IMR-90 (cell line): Measurements from ENCODE around the gene FAM89A. TPM values are rescaled to one million over a fixed set of nuclear protein-coding genes. Genes with fewer than 3 reads are reported as not detected.

ENCODE experiments used
- ATAC-seq: fragments of 200-7000 bp; cut with Tn5 transposase; 2 replicates; pipeline ENCODE4 v1.9.1; 2020; ENCODE audit warnings: low read depth, mild to moderate bottlenecking, moderate library complexity
- BruUV-seq: library from RNA; stranded (reverse); fragments of 400-500 nt; replicated peaks from 2 replicates; lab custom pipeline; 2021; lab: Mats Ljungman, UMichigan
- CTCF ChIA-PET: fragments of 300-600 bp; formaldehyde crosslinking; extraction: SDS; loops from one replicate; lab custom pipeline; 2021; ENCODE audit warnings: antibody characterized with exemption; lab: Yijun Ruan, JAX
- POLR2A ChIA-PET: fragments of 300-600 bp; sonication (Branson Sonifier 250); formaldehyde crosslinking; loops from one replicate; lab custom pipeline; 2022; ENCODE audit warnings: antibody characterized with exemption; ENCODE audit not compliant: unreplicated experiment; lab: Charles Lee
- DNase-seq: peaks from one replicate; pipeline ENCODE4 v3.0.0; 2013
- H2AFZ ChIP-seq: replicated peaks from 2 replicates; pipeline ENCODE3; 2013; ENCODE audit warnings: low read length, mild to moderate bottlenecking; ENCODE audit not compliant: poor library complexity
- H2AK5ac ChIP-seq: 2 replicates; pipeline ENCODE4 v1.6.1; 2013; ENCODE audit warnings: low read depth, low read length, inconsistent platforms
- H2AK9ac ChIP-seq: replicated peaks from 2 replicates; pipeline ENCODE3; 2013; ENCODE audit warnings: mild to moderate bottlenecking, low read depth, low read length, moderate library complexity; ENCODE audit not compliant: poor library complexity
- H2BK120ac ChIP-seq: 2 replicates; pipeline ENCODE4 v1.6.1; 2013; ENCODE audit warnings: low read depth, low read length, inconsistent platforms
- H2BK15ac ChIP-seq: 3 replicates; pipeline ENCODE4 v1.6.1; 2013; ENCODE audit warnings: low read depth, low read length, inconsistent platforms
- H2BK20ac ChIP-seq: 2 replicates; pipeline ENCODE4 v1.6.1; 2013; ENCODE audit warnings: low read depth, mild to moderate bottlenecking, inconsistent platforms, low read length, moderate library complexity
- H2BK5ac ChIP-seq: 2 replicates; pipeline ENCODE4 v1.6.1; 2013; ENCODE audit warnings: mild to moderate bottlenecking, low read depth, low read length, inconsistent platforms; ENCODE audit not compliant: poor library complexity, severe bottlenecking
- H3K14ac ChIP-seq: replicated peaks from 2 replicates; pipeline ENCODE4 v1.6.1; 2013; ENCODE audit warnings: low read depth, low read length, inconsistent platforms
- H3K18ac ChIP-seq: 2 replicates; pipeline ENCODE4 v1.6.1; 2013; ENCODE audit warnings: low read depth, low read length, control low read depth
- H3K23ac ChIP-seq: 2 replicates; pipeline ENCODE4 v1.6.1; 2013; ENCODE audit warnings: low read depth, low read length, inconsistent platforms
- H3K27ac ChIP-seq: 2 replicates; pipeline ENCODE4 v1.5.1; 2013; ENCODE audit warnings: mild to moderate bottlenecking, control low read depth, low read length; ENCODE audit not compliant: insufficient read depth
- H3K27me3 ChIP-seq: 2 replicates; pipeline ENCODE4 v1.6.1; 2013; ENCODE audit warnings: low read length; ENCODE audit not compliant: control insufficient read depth, insufficient read depth
- H3K36me3 ChIP-seq: 2 replicates; pipeline ENCODE4 v1.6.1; 2013; ENCODE audit warnings: low read length, mixed read lengths; ENCODE audit not compliant: control insufficient read depth, insufficient read depth
- H3K4ac ChIP-seq: 2 replicates; pipeline ENCODE4 v1.6.1; 2013; ENCODE audit warnings: low read depth, low read length, inconsistent platforms
- H3K4me1 ChIP-seq: 2 replicates; pipeline ENCODE4 v1.6.1; 2013; ENCODE audit warnings: low read length, mixed read lengths; ENCODE audit not compliant: control insufficient read depth, insufficient read depth
- H3K4me2 ChIP-seq: 2 replicates; pipeline ENCODE4 v1.6.1; 2013; ENCODE audit warnings: low read depth, mild to moderate bottlenecking, control low read depth, low read length, moderate library complexity
- H3K4me3 ChIP-seq: 2 replicates; pipeline ENCODE4 v1.5.1; 2013; ENCODE audit warnings: low read depth, mild to moderate bottlenecking, control low read depth, low read length, moderate library complexity; ENCODE audit not compliant: insufficient read depth
- H3K56ac ChIP-seq: 2 replicates; pipeline ENCODE4 v1.6.1; 2013; ENCODE audit warnings: low read length, inconsistent platforms; ENCODE audit not compliant: insufficient read depth; ENCODE audit errors: extremely low read depth
- H3K79me1 ChIP-seq, 2 experiments: 2 replicates each; pipeline ENCODE4 v1.6.1; 2013; ENCODE audit warnings: low read length in 2 of 2, inconsistent platforms in 1 of 2, low read depth in 1 of 2
- H3K9ac ChIP-seq: 2 replicates; pipeline ENCODE4 v1.6.1; 2013; ENCODE audit warnings: low read depth, low read length, control low read depth
- H3K9me1 ChIP-seq: 2 replicates; pipeline ENCODE4 v1.6.1; 2013; ENCODE audit warnings: low read length, inconsistent platforms; ENCODE audit not compliant: insufficient read depth
- H3K9me3 ChIP-seq: 2 replicates; pipeline ENCODE4 v1.6.1; 2013; ENCODE audit warnings: low read length; ENCODE audit not compliant: control insufficient read depth, insufficient read depth
- H4K20me1 ChIP-seq: 2 replicates; pipeline ENCODE4 v1.6.1; 2013; ENCODE audit warnings: low read length, inconsistent platforms; ENCODE audit not compliant: insufficient read depth
- H4K5ac ChIP-seq: 2 replicates; pipeline ENCODE4 v1.6.1; 2013; ENCODE audit warnings: mild to moderate bottlenecking, low read depth, low read length, control low read depth
- H4K8ac ChIP-seq, 2 experiments: 2 replicates each; pipeline ENCODE4 v1.6.1; 2013; ENCODE audit warnings: low read depth in 2 of 2, low read length in 2 of 2, control low read depth in 1 of 2, inconsistent platforms in 1 of 2
- H4K91ac ChIP-seq: 2 replicates; pipeline ENCODE4 v1.6.1; 2013; ENCODE audit warnings: low read depth, low read length, inconsistent platforms; ENCODE audit not compliant: insufficient read depth
- CEBPB ChIP-seq: IDR thresholded peaks from 2 replicates; pipeline ENCODE4 v1.6.1; 2012; ENCODE audit warnings: low read depth, low read length, improper control_type of control experiment
- MAFK ChIP-seq: IDR thresholded peaks from 2 replicates; pipeline ENCODE4 v1.6.1; 2012; ENCODE audit warnings: low read depth, low read length, improper control_type of control experiment
- POLR2A ChIP-seq: IDR thresholded peaks from 2 replicates; pipeline ENCODE4 v1.6.1; 2012; ENCODE audit warnings: mild to moderate bottlenecking, low read depth, low read length
- RAD21 ChIP-seq: IDR thresholded peaks from 2 replicates; pipeline ENCODE4 v1.6.1; 2012; ENCODE audit warnings: low read length, improper control_type of control experiment
- RFX5 ChIP-seq: IDR thresholded peaks from 2 replicates; pipeline ENCODE4 v1.8.0; 2012; ENCODE audit warnings: low read depth, mild to moderate bottlenecking, low read length, moderate library complexity
- SMC3 ChIP-seq: fragments of 150-350 bp; IDR thresholded peaks from 2 replicates; pipeline ENCODE4 v1.6.1; 2016; ENCODE audit warnings: low read depth, mild to moderate bottlenecking, antibody characterized with exemption, low read length, moderate library complexity
- USF2 ChIP-seq: fragments of 150-350 bp; IDR thresholded peaks from 2 replicates; pipeline ENCODE4 v1.6.1; 2017; ENCODE audit warnings: mild to moderate bottlenecking, antibody characterized with exemption, low read length, low read depth
- WGBS, 2 experiments: methylation state at CpG; one replicate each; pipeline versions ENCODE4 v1.1.5 to v1.1.7; 2013; ENCODE audit warnings: missing lambda C conversion rate in 2 of 2; ENCODE audit not compliant: insufficient read length in 1 of 2; ENCODE audit errors: extremely low coverage in 2 of 2; 5-methylcytosine and 5-hydroxymethylcytosine counted together
- dilution Hi-C: fragments of 300-500 bp; cut with HindIII; formaldehyde crosslinking; loops from one replicate; pipeline ENCODE4 v1.14.3; 2018; ENCODE audit warnings: low sequenced_read_pairs; ENCODE audit not compliant: unreplicated experiment
- in situ Hi-C: fragments of 300-500 bp; cut with MboI; formaldehyde crosslinking; loops from 3 replicates; pipeline ENCODE4 v1.14.3; 2019; ENCODE audit warnings: low sequenced_read_pairs, inconsistent platforms, mixed read lengths
- intact Hi-C: fragments of 100-400 bp; cut with micrococcal nuclease; formaldehyde crosslinking; loops from 2 replicates; pipeline ENCODE4 v1.10.0; 2022
- polyA plus RNA-seq, 3 experiments: library from polyadenylated mRNA; depleted of rRNA; stranded (reverse); fragments of >200 nt; gene quantifications; 2 replicates each; pipeline ENCODE4 v1.2.3, GENCODE V29; 2012; ENCODE audit warnings: low replicate concordance in 1 of 3
- total RNA-seq: library from RNA; depleted of rRNA; stranded (reverse); fragments of >200 nt; gene quantifications from 2 replicates; pipeline ENCODE4 v1.2.3, GENCODE V29; 2012

Gene FAM89A
- total and polyA plus RNA-seq, 2 of the 4 experiments (the other 2 are of a cell fraction) = 6.8 to 8.1 TPM

- ChIA-PET POLR2A (no interaction called here), CTCF (interaction anchor here (0.7 kb wide), 1 partner anchor 1508 kb away, joined by 6 read pairs; no protein-coding TSS in a partner anchor)
- Histone ChIP-seq H3K36me3 (no peaks in the 10 kb centered on the region), H4K8ac (no peak overlapping the region), H3K27me3 (peaks cover 6% of the 10 kb centered on the region), H3K9me3 (no peaks in the 10 kb centered on the region), H2AK9ac (no peak overlapping the region), H3K27ac (no peak overlapping the region), H3K4ac (no peak overlapping the region), H2AK5ac (no peak overlapping the region), H3K4me3 (no peak overlapping the region), H4K20me1 (no peaks in the 10 kb centered on the region), H3K9me1 (no peaks in the 10 kb centered on the region), H4K91ac (no peak overlapping the region), H2BK5ac (no peak overlapping the region), H3K18ac (no peak overlapping the region), H2AFZ (no peak overlapping the region), H2BK120ac (no peak overlapping the region), H3K23ac (no peak overlapping the region), H3K4me1 (no peaks in the 10 kb centered on the region; the same call in 1 of the 2 replicates), H2BK20ac (no peak overlapping the region), H3K14ac (no peak overlapping the region), H3K79me1 (no peaks in the 10 kb centered on the region), H3K4me2 (no peak overlapping the region), H3K56ac (no peak overlapping the region), H4K5ac (no peak overlapping the region), H2BK15ac (no peak overlapping the region), H3K9ac (no peak overlapping the region)
- in situ Hi-C loops (no loop called here), intact Hi-C loops (no loop called here), dilution Hi-C loops (no loop called here)
- no peak for DNase-seq
- no TSS peak for BruUV-seq
- TF ChIP-seq POLR2A (no peak), USF2 (no peak), SMC3 (no peak), RFX5 (no peak), MAFK (no peak), RAD21 (no peak), CEBPB (no peak)
- ATAC-seq = no peak
- WGBS, 2 experiments = no CpG with 5 or more reads among the region's 3 CpGs
Measured at GRCh38 chr1:231072502-231073094, 32.5 kb upstream of the FAM89A start.
